Measurements from ENCODE around the gene DEFB124. TPM values are rescaled to one million over a fixed set of nuclear protein-coding genes. Genes with fewer than 3 reads are reported as not detected.

DEFB124 gene
- total and polyA plus RNA-seq, 7 experiments from 2014 or later, result not detected

DNA sequence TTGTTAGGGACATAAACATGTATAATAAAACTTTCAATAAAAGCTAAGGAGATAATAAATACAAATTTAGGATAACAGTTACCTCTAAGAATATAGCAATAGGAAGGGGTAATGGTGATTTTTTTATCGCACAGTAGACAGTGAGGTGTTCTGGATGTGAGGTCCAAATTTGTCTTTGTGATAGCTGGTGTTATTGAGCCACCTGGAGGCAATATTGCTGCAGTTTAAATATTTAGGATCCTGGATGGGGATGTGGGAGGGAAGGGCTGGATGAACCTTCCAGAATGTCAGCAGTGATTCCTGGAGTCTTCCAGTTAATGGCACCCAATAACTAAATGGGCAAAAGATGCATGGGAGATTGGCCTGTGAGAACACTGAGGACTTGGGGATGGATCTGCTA lies 20.6 kb downstream of the DEFB124 start:
- no peaks in the 10 kb centered on the region for H3K4me1 Mint-ChIP-seq
- ATAC-seq (no peak), DNase-seq (no peak)
- H3K27ac Mint-ChIP-seq, result no peak overlapping the region
- Histone ChIP-seq H3K36me3 (ENCODE audit: control insufficient read depth in 2 of 3, insufficient read depth in 3 of 3, low read length in 3 of 3) (no peaks in the 10 kb centered on the region), H3K27ac (ENCODE audit: low read depth, low read length) (no peak overlapping the region), H3K27me3 (ENCODE audit: control insufficient read depth in 2 of 2, insufficient read depth in 2 of 2, low read length in 2 of 2) (no peaks in the 10 kb centered on the region), H3K4me1 (ENCODE audit: control insufficient read depth in 2 of 2, insufficient read depth in 2 of 2, low read length in 2 of 2) (no peaks in the 10 kb centered on the region), H3K4me3 (ENCODE audit: low read length) (no peak overlapping the region), H3K9me3 (ENCODE audit: control insufficient read depth in 2 of 3, low read length in 3 of 3) (no peaks in the 10 kb centered on the region)
- H3K27me3 Mint-ChIP-seq, result peaks cover 5 to 40% (median 22%) of the 10 kb centered on the region in 5 donors
- H3K36me3 Mint-ChIP-seq, result no peaks in the 10 kb centered on the region
- no peaks in the 10 kb centered on the region for H3K9me3 Mint-ChIP-seq
- POLR2A ChIA-PET, result no interaction called here
- H3K4me3 Mint-ChIP-seq, result no peak overlapping the region
- intact Hi-C loops (cut with micrococcal nuclease), result no loop called here
- CTCF ChIA-PET, result no interaction called here

GRCh38 chr20:31452575-31452974 lies 22.4 kb downstream of the DEFB124 start:
- H3K36me3 Mint-ChIP-seq, result no peaks in the 10 kb centered on the region
- no peak overlapping the region for H3K4me3 Mint-ChIP-seq
- CTCF ChIA-PET, result no interaction called here
- intact Hi-C loops (cut with micrococcal nuclease), result no loop called here
- ATAC-seq (no peak), DNase-seq (no peak)
- Histone ChIP-seq H3K27me3 (ENCODE audit: control insufficient read depth in 2 of 2, insufficient read depth in 2 of 2, low read length in 2 of 2) (no peaks in the 10 kb centered on the region), H3K9me3 (ENCODE audit: control insufficient read depth in 2 of 3, low read length in 3 of 3) (no peaks in the 10 kb centered on the region), H3K27ac (ENCODE audit: low read depth, low read length) (no peak overlapping the region), H3K4me1 (ENCODE audit: control insufficient read depth in 2 of 2, insufficient read depth in 2 of 2, low read length in 2 of 2) (no peaks in the 10 kb centered on the region), H3K36me3 (ENCODE audit: control insufficient read depth in 2 of 3, insufficient read depth in 3 of 3, low read length in 3 of 3) (no peaks in the 10 kb centered on the region), H3K4me3 (ENCODE audit: low read length) (no peak overlapping the region)
- POLR2A ChIA-PET, result no interaction called here
- H3K27me3 Mint-ChIP-seq, result peaks cover 0 to 37% (median 22%) of the 10 kb centered on the region in 5 donors
- H3K4me1 Mint-ChIP-seq, result no peaks in the 10 kb centered on the region
- H3K9me3 Mint-ChIP-seq, result no peaks in the 10 kb centered on the region
- H3K27ac Mint-ChIP-seq, result no peak overlapping the region

- ATAC-seq (no peak), DNase-seq (no peak)
- Histone ChIP-seq H3K27me3 (ENCODE audit: control insufficient read depth in 2 of 2, insufficient read depth in 2 of 2, low read length in 2 of 2) (no peaks in the 10 kb centered on the region), H3K9me3 (ENCODE audit: control insufficient read depth in 2 of 3, low read length in 3 of 3) (no peaks in the 10 kb centered on the region), H3K4me1 (ENCODE audit: control insufficient read depth in 2 of 2, insufficient read depth in 2 of 2, low read length in 2 of 2) (no peaks in the 10 kb centered on the region), H3K4me3 (ENCODE audit: low read length) (no peak overlapping the region), H3K36me3 (ENCODE audit: control insufficient read depth in 2 of 3, insufficient read depth in 3 of 3, low read length in 3 of 3) (no peaks in the 10 kb centered on the region), H3K27ac (ENCODE audit: low read depth, low read length) (no peak overlapping the region)
- intact Hi-C loops (cut with micrococcal nuclease), result no loop called here
- ChIA-PET CTCF (interaction anchor here (0.5 to 1.1 kb wide), 2 partner anchors 9 to 52 kb away, joined by 3 read pairs; no protein-coding TSS in a partner anchor), POLR2A (no interaction called here)
- Mint-ChIP-seq H3K27me3 (peaks cover 0 to 32% (median 19%) of the 10 kb centered on the region in 5 donors), H3K9me3 (no peaks in the 10 kb centered on the region), H3K4me1 (no peaks in the 10 kb centered on the region), H3K27ac (no peak overlapping the region), H3K4me3 (no peak overlapping the region), H3K36me3 (no peaks in the 10 kb centered on the region)
These were observed 25.2 kb downstream of the DEFB124 start for GRCh38 chr20:31449511-31450414.

DNA sequence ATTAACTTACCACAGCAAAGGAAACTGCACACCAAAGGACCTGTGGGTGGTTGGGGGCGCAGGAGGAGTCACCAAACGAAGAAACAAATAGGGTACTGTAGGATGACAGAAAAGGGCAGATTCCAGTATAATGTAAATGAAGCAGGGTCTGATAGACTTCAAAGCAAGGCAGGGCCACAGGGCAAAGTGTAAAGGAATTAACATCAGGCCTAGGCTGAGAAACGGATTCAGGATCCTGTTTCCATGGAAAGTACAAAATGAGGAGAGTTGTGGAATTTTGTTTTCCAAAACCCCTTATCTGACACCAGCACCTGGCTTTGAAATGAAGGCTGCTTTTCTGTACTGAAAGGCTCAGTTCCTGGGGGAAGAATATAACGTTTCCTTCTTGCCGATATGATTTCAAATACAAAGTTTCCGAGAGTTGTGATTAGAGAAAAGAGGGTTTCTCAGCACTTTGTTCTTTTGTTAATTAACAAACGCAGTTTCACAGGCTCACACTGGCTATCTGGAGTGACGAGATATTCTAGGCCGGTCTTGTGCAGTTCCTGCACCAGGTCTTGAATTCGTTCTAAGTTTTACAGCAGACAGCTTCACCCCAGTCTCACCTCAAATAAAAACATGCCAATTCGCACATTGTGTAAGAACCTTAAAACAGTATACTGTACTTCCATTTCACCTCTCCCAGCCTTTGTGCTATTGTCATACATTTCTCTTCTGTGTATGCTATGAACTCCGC lies 28.7 kb downstream of the DEFB124 start:
- H3K4me1 ChIP-seq (ENCODE audit: control insufficient read depth in 2 of 2, insufficient read depth in 2 of 2, low read length in 2 of 2), result no peaks in the 10 kb centered on the region
- H3K9me3 ChIP-seq (ENCODE audit: control insufficient read depth in 2 of 3, low read length in 3 of 3), result no peaks in the 10 kb centered on the region
- no peaks in the 10 kb centered on the region for H3K27me3 ChIP-seq (ENCODE audit: control insufficient read depth in 2 of 2, insufficient read depth in 2 of 2, low read length in 2 of 2)
- ChIA-PET CTCF (no interaction called here), POLR2A (no interaction called here)
- H3K4me3 ChIP-seq (ENCODE audit: low read length), result no peak overlapping the region
- ATAC-seq (no peak), DNase-seq (no peak)
- Mint-ChIP-seq H3K4me1 (no peaks in the 10 kb centered on the region), H3K9me3 (no peaks in the 10 kb centered on the region), H3K27ac (no peak overlapping the region), H3K4me3 (no peak overlapping the region), H3K36me3 (no peaks in the 10 kb centered on the region), H3K27me3 (peaks cover 0 to 19% (median 16%) of the 10 kb centered on the region in 5 donors)
- H3K27ac ChIP-seq (ENCODE audit: low read depth, low read length), result no peak overlapping the region
- intact Hi-C loops (cut with micrococcal nuclease), result no loop called here
- no peaks in the 10 kb centered on the region for H3K36me3 ChIP-seq (ENCODE audit: control insufficient read depth in 2 of 3, insufficient read depth in 3 of 3, low read length in 3 of 3)

- Mint-ChIP-seq H3K27me3 (peaks cover 0 to 18% (median 13%) of the 10 kb centered on the region in 5 donors), H3K27ac (no peak within 1 kb of the TSS), H3K9me3 (peaks cover 0 to 2% (median 0%) of the 10 kb centered on the region in 11 donors), H3K36me3 (no peaks in the 10 kb centered on the region), H3K4me1 (peaks cover 0 to 4% (median 0%) of the 10 kb centered on the region in 7 donors), H3K4me3 (no peak within 1 kb of the TSS)
- Histone ChIP-seq H3K9me3 (ENCODE audit: control insufficient read depth in 2 of 3, low read length in 3 of 3) (no peaks in the 10 kb centered on the region), H3K4me1 (ENCODE audit: control insufficient read depth in 2 of 2, insufficient read depth in 2 of 2, low read length in 2 of 2) (no peaks in the 10 kb centered on the region), H3K36me3 (ENCODE audit: control insufficient read depth in 2 of 3, insufficient read depth in 3 of 3, low read length in 3 of 3) (no peaks in the 10 kb centered on the region), H3K27ac (ENCODE audit: low read depth, low read length) (no peak within 1 kb of the TSS), H3K4me3 (ENCODE audit: low read length) (no peak within 1 kb of the TSS), H3K27me3 (ENCODE audit: control insufficient read depth in 2 of 2, insufficient read depth in 2 of 2, low read length in 2 of 2) (no peaks in the 10 kb centered on the region)
- intact Hi-C loops (cut with micrococcal nuclease), result no loop called here
- POLR2A ChIA-PET, result no interaction called here
- DNase-seq (no peak), ATAC-seq (no peak)
- CTCF ChIA-PET, result no interaction called here
These were observed 34.8 kb downstream of the DEFB124 start, which contains the start of gene DEFB123 for GRCh38 chr20:31440012-31440659. TSS of gene DEFB123 (plus strand) at chr20:31440632. CDS start at chr20:31440699, 67 bp downstream.

DNA sequence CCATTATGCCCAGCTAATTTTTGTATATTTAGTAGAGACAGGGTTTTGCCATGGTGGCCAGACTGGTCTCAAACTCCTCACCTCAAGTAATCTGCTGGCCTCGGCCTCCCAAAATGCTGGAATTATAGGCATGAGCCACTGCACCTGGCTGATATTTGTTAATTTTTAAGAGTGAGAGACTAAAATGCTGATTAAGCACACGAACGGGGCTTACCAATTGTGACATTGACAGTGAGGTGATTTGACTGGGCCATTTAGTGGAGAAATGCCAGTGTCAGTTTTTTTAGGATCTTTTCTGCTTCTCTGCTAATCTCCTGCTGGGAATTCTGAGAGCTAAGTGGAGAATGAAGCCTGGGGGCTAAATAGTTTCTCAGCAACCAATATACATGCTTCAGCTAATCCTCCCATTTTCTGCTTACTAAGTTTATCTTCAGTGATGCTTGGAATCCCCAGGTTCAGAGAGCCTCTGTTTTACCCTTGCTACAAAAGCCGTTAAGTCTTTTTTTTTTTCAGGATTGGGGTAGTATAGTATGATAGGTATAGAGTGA lies 44.3 kb downstream of the DEFB124 start:
- no peak overlapping the region for H3K27ac ChIP-seq (ENCODE audit: low read depth, low read length)
- Mint-ChIP-seq H3K27ac (no peak overlapping the region), H3K36me3 (no peaks in the 10 kb centered on the region), H3K27me3 (peaks cover 4 to 48% (median 21%) of the 10 kb centered on the region in 5 donors), H3K9me3 (peaks cover 0 to 9% (median 2%) of the 10 kb centered on the region in 11 donors), H3K4me3 (no peak overlapping the region), H3K4me1 (no peaks in the 10 kb centered on the region)
- no peaks in the 10 kb centered on the region for H3K27me3 ChIP-seq (ENCODE audit: control insufficient read depth in 2 of 2, insufficient read depth in 2 of 2, low read length in 2 of 2)
- no peaks in the 10 kb centered on the region for H3K36me3 ChIP-seq (ENCODE audit: control insufficient read depth in 2 of 3, insufficient read depth in 3 of 3, low read length in 3 of 3)
- H3K9me3 ChIP-seq (ENCODE audit: control insufficient read depth in 2 of 3, low read length in 3 of 3), result no peaks in the 10 kb centered on the region
- no peaks in the 10 kb centered on the region for H3K4me1 ChIP-seq (ENCODE audit: control insufficient read depth in 2 of 2, insufficient read depth in 2 of 2, low read length in 2 of 2)
- no peak overlapping the region for H3K4me3 ChIP-seq (ENCODE audit: low read length)
- POLR2A ChIA-PET, result no interaction called here
- CTCF ChIA-PET, result no interaction called here
- no peak for DNase-seq
- intact Hi-C loops (cut with micrococcal nuclease), result no loop called here
- no peak for ATAC-seq

Measured in naive thymus-derived CD4-positive, alpha-beta T cell (primary cell).